Jurkat, Clone E6-1 (cell line): ENCODE measurements around the gene CD34.

Experiments
- DNase-seq: peaks from one replicate; pipeline ENCODE4 v3.0.0-alpha.2; 2011; ENCODE audit warnings: low read depth, low spot score
- H3K4me3 ChIP-seq: 2 replicates; pipeline ENCODE4 v1.5.1; 2011; ENCODE audit warnings: mild to moderate bottlenecking, low read length, control low read depth, moderate library complexity

Gene CD34

DNA sequence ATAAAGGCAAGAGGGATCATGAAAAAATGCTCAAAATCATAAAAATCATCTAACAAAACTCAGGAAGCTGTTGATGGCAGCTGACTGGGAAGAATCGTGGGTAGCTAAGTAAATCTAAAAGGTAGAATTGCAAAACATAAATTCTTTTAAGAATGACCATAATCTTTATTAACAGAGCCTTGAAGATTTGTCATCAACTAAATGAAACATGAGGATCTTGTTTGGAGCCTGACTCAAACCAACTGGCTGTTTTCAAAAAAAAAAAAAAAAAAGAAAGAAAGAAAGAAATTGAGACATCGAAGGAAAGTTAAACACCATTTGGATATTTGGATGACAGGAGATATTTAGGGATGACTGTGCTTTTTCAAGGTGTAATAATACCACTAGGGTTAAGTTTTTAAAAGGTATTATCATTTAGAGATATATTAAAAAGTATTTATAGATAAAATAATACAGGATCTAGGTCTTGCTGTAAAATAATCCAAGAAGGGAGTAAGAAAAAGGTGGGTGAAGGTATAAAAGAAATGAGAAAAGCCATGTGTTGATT lies 48.6 kb downstream of the CD34 start:
- no peak overlapping the region for H3K4me3 ChIP-seq
- no peak for DNase-seq

DNA sequence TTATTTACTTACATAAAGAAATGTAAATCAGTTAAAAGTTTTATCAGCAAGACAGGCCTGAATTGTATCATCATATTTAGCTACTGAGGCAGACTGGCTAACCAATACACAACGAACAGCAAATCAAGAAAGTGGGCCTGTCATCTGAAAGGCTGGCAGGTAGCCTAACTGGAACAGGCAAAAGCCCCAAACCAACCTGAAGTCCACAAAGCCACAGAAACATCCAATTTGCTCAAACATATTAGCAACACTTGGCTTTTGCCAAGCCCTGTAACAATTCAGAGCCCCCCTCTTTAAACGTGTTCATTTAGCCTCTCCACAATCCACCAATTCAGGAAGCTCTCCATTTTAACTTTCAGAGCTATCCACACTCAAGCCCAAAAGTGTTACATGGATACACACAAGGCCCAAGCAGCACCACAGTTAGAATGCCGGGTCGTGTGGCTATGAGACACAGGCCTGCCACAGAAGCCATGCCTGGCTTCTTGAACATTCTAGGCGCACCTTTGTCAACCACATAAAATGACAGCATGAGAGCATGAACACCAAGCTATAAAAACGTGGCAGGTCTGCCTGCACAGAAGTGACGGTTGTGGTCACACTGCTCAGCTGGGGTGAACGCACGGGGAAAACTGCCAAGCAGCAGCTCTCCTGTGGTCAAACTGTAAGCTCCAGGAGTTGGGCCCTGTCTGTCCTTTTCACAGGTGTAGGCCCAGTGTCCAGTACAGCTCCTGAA lies 49.3 kb downstream of the CD34 start:
- DNase-seq: peak; percentile 96
- peak overlapping the region; percentile 7 for H3K4me3 ChIP-seq

DNA sequence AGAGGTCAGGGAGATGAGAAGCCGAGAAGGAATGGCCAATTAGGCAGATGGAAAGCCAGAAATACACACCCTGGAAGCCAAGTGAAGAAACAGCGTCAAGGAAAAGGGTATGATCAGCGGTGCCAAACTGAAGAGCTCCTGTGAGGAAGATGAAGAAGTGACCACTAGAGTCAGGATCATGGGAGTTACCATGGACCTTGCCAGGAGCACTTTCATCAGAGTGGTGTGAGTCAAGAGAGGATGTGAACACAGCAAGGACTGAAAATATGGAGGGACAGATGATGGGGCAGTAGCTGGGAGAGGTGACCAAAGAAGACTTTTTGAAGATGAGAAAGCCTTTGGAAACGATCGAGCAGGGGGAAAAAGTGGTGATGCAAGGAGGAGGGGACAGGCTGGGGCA lies 50.4 kb downstream of the CD34 start:
- no peak for DNase-seq

DNA sequence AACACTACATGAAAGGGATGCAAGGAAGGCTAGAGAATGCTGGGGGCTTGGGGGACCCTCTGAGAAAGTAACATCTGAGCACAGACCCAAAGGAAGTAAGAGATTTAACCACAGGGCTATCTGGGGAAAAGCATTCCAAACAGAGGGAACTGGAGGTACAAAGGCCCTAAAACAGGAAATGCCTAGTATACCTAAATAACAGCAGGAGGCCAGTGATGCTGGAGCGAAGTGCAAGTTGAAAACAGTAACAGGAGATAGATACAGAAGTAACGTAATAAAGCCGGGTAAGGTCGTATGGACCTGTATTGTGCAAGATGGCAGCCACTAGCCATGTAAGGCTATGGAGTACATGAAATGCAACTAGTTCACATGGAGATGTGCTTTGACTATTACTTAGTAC lies 52.1 kb downstream of the CD34 start:
- no peak overlapping the region for H3K4me3 ChIP-seq
- no peak for DNase-seq

More for the DNA sequence above, 50.4 kb downstream of the CD34 start:
- H3K4me3 ChIP-seq: no peak overlapping the region

DNA sequence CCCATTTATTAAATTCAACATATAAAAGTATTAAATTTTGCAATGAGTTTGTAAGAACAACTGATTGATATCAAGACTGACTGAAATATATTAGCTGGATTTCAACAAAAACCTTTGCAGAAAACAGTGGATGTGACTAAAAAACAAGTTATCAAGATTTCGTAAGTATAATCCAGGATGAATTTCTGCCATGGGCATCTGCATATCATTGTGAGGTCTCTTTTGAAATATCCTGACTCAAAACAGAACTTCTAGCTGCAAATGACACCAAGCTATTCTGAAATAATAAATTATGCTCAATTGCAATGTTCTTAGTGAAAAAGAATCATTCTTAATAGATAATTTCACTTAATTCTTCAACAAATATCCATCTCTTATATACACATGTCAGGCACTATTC lies 52.6 kb downstream of the CD34 start:
- no peak for DNase-seq
- no peak overlapping the region for H3K4me3 ChIP-seq

GRCh38 chr1:207857447-207857846 lies 53.5 kb downstream of the CD34 start:
- no peak for DNase-seq

DNA sequence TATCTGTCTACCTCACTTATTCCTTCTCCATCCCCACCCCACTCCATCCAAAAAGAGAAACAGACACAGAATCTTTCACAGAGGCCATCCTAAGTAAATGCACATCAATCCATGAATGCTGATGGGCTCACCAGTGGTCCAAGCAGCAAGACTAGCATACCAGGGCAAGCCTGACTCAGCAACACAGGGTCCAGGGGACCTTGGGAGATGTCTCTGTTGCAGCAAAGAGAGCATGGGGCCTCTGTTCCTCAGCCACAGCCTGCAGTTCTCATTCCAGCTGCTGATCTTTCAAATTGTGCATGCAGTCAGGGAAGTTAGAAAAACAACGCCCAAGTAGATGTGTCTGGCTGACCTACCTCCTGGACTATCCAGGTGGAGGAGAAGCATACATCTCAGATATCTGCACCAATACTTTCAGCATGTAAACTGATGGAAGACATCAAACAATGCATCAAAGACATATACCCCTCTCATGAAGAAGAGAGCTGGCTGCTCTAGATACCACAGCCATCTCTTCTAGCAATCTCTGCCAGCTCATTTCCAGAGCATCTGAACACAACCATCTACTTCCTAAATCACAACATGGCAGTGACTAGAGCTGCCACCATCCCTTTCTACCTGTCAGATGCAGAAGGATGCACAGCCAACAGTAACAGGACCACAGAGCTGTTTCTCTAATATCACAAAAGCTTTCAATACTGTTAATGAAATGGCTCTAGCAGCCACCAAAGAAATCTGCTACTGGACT lies 54.5 kb downstream of the CD34 start:
- no peak for DNase-seq

More at GRCh38 chr1:207857447-207857846, 53.5 kb downstream of the CD34 start:
- no peak overlapping the region for H3K4me3 ChIP-seq

DNA sequence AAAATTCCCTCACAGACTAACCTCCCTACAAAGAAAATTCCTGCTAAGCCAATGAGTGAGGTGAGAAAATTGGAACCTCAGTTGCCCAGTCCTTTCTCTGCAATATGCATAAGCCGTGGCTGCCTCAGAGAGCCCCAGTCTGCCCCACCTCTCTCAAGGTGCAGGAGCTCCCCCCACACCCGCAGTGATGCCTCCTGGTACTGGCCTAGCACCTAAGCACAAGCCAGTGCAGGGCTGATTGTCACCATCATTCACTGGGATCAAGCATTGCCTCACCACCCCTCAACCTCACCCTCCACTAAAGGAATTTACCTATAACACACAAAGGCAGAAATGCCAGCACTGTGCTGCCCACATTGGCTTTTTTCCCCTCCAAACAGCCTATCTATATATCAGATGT lies 56.9 kb downstream of the CD34 start:
- no peak overlapping the region for H3K4me3 ChIP-seq
- DNase-seq: no peak

More for the DNA sequence above, 54.5 kb downstream of the CD34 start:
- no peak overlapping the region for H3K4me3 ChIP-seq

- no peak for DNase-seq
- H3K4me3 ChIP-seq: no peak overlapping the region
Observed at GRCh38 chr1:207853372-207853757, 57.6 kb downstream of the CD34 start.

GRCh38 chr1:207852576-207853371 lies 58.2 kb downstream of the CD34 start:
- no peak overlapping the region for H3K4me3 ChIP-seq
- no peak for DNase-seq

- DNase-seq: no peak
- H3K4me3 ChIP-seq: no peak overlapping the region
Observed at GRCh38 chr1:207851696-207852095, 59.2 kb downstream of the CD34 start.

DNA sequence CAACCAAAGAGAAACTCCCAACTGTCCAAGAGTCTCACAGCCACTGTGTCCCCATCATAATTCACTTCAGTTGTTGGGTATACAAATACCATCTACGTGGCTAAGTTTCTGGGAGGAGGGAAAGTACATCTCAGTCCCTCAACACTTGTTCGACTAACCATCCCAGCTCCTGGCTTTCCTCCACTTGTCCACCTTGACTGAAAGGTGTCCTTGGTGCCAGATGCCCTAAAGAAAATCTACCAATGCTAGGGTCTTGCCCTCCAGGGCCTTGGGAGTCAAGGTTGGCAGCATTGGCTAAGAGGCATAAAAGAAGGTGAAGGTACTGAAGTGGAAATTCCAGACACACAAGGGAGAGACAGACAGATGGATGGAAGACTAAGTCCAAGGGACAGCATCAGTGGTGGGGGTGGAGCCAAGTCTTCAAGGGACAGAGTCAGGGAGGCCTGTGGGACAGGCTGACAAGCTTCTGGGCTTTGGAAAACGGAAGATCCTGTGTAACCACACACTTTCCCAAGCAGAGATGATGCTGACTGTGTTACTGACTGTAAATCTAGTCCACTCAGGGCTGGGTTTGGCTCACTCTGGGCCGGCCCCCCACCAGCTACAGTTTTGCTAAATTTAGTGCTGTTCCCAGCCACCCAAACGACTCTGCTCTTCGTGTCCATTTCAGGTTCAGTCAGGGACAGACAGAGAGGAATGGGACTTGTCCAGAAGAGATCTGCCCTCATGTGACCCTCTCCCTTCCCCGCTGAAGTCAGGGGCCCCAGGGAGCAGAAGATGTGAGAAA lies 60.1 kb downstream of the CD34 start:
- no peak overlapping the region for H3K4me3 ChIP-seq
- no peak for DNase-seq

- no peak for DNase-seq
- H3K4me3 ChIP-seq: no peak overlapping the region
Observed at GRCh38 chr1:207849646-207850045, 61.3 kb downstream of the CD34 start.

DNA sequence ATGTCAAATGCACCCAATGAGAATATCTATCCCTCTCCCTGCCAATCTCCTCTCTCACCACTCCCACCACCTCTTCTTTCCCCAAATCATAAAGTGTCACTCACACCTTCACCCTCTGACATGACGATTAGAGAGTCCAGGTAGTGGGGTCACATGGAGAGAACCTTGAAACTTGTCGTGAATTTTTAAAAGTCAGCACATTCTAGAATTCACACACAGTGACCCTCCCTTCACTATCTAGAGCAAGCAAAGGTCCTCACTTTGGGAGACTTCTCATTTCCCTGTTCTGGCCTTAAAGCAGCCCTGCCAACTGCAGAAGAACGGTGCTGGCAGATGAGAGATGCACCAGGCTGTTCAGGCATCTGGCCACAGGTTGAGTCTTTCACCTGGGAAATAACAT lies 61.9 kb downstream of the CD34 start:
- DNase-seq: no peak
- no peak overlapping the region for H3K4me3 ChIP-seq

DNA sequence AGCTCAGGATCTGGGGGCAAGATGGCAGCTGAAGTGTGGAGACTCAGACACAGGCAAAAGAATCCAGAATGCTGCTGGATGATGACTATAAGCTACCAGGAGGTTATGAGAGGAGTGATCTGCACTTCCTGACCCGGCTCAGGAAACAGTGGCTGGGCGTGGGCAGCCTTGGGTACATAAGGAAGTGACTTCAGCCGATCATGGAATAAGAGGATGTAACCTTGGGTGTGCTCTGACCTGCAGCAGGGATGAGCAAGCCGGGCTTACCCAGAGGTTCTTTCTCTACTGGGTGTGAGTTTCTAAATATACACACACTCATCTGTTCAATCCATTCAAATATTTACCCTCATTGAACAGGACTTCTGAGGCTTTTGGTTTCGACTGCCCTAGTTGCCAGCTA lies 62.7 kb downstream of the CD34 start:
- no peak for DNase-seq
- H3K4me3 ChIP-seq: no peak overlapping the region

DNA sequence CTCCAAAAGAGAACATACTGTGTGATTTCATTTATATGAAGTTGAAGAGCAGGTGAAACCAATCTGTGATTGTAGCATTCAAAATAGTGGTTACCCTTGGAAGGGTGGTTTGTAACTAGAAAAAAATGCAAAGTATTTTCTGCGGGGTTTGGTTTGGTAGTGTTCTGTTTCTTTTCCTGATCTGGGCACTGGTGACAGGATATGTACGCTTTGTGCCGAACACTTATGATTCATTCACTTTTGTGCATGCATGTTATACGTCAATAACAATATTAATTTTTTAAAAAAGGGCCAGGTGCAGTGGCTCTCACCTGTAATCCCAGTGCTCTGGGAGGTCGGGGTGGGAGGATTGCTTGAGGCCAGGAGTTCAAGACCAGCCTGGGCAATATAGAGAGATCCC lies 63.8 kb downstream of the CD34 start:
- DNase-seq: no peak
- H3K4me3 ChIP-seq: no peak overlapping the region

DNA sequence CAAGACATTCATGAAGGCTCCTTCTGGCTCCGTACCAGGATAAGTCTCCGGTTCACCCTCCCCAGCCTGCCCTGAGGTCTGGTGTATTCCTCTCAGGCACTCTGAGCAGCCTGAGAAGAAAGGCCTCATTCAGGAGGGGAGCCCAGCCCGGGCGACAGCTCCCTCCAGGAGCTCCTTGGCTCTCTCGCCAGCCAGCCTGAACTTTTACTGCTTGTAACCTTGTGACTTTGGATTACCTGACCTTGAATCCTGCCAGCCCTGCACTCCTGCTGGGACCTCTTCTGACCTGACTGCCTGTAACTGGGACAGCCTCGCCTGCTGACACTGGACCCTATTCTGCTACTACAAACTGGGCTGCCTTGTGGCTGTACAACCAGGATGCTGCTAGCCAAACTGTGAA lies 65.8 kb downstream of the CD34 start:
- DNase-seq: no peak
- no peak overlapping the region for H3K4me3 ChIP-seq

DNA sequence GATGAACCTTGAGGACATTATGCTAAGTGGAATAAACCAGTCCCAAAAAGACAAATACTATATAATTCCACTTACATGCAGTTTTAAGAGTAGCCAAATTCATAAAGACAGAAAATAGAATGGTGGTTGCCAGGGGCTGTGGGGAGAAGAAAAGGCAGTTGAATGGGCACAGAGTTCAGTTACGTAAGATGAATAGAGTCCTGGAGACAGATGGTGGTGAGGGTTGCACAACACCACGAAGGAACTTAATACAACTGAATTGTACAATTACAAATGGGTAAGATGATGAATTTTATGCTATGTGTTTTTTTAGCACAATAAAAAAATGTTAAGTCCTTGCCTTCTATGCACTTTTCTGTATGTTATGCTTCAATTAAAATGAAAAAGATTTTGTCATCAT lies 66.6 kb downstream of the CD34 start:
- H3K4me3 ChIP-seq: no peak overlapping the region
- no peak for DNase-seq

- no peak overlapping the region for H3K4me3 ChIP-seq
- DNase-seq: no peak
Observed at GRCh38 chr1:207842506-207842905, 68.4 kb downstream of the CD34 start.
